CD14-positive monocyte (primary cell): ENCODE measurements around the gene CMPK1. TPM values are rescaled to one million over a fixed set of nuclear protein-coding genes. Genes with fewer than 3 reads are reported as not detected.
A peak's percentile ranks its signal among the peaks of the same experiment; 100 is the strongest.
"Not testable (repeated sequence)": the region's sequence is repeated elsewhere in the genome, so short reads cannot be mapped to it uniquely, and the experiment has no call there.

Experiments used
- DNase-seq, 3 donors: peaks; one replicate each; pipeline ENCODE4 v3.0.0-alpha.2; 2011 to 2022
- H2AFZ ChIP-seq: 2 replicates; pipeline ENCODE4 v1.6.0; 2012; ENCODE audit warnings: mild to moderate bottlenecking, low read depth, low read length, inconsistent platforms; ENCODE audit not compliant: insufficient read depth, poor library complexity, severe bottlenecking
- H3K27ac ChIP-seq, 2 donors: 1 replicate in 1 of 2; 2 replicates in 1 of 2; pipeline ENCODE4 v1.5.1; 2012 to 2013; ENCODE audit warnings: low read length in 2 of 2, control low read depth in 1 of 2, inconsistent platforms in 1 of 2, low read depth in 1 of 2, mild to moderate bottlenecking in 1 of 2
- H3K27me3 ChIP-seq, 2 donors: one replicate each; pipeline versions ENCODE4 v1.6.0 to v1.6.1; 2011 to 2013; ENCODE audit warnings: low read length in 2 of 2; ENCODE audit not compliant: control insufficient read depth in 2 of 2, insufficient read depth in 2 of 2
- H3K36me3 ChIP-seq, 2 donors: replicated peaks in 1 of 2; 1 replicate in 1 of 2; 2 replicates in 1 of 2; pipeline versions ENCODE4 v1.5.1 to v1.6.1; 2012 to 2013; ENCODE audit warnings: low read length in 2 of 2, control low read depth in 1 of 2, inconsistent platforms in 1 of 2, mild to moderate bottlenecking in 1 of 2; ENCODE audit not compliant: insufficient read depth in 2 of 2, control insufficient read depth in 1 of 2
- H3K4me1 ChIP-seq, 2 donors: 1 replicate in 1 of 2; 2 replicates in 1 of 2; pipeline versions ENCODE4 v1.5.1 to v1.6.1; 2012 to 2013; ENCODE audit warnings: low read length in 2 of 2, control low read depth in 1 of 2, inconsistent platforms in 1 of 2, mild to moderate bottlenecking in 1 of 2, moderate library complexity in 1 of 2; ENCODE audit not compliant: insufficient read depth in 2 of 2, control insufficient read depth in 1 of 2
- H3K4me2 ChIP-seq: replicated peaks from 2 replicates; pipeline ENCODE3; 2012; ENCODE audit warnings: low read length, moderate library complexity, mild to moderate bottlenecking; ENCODE audit not compliant: poor library complexity, severe bottlenecking; ENCODE audit errors: extremely low read depth
- H3K4me3 ChIP-seq, 3 experiments: fragments of 200-600 bp in 1 of 3; sonication (generic) in 1 of 3; replicated peaks in 1 of 3; 1 replicate in 2 of 3; 2 replicates in 1 of 3; pipeline ENCODE4 v1.5.1; 2011 to 2013; ENCODE audit warnings: low read length in 3 of 3, mild to moderate bottlenecking in 3 of 3, control low read depth in 2 of 3, low read depth in 2 of 3, inconsistent platforms in 1 of 3, moderate library complexity in 1 of 3
- H3K79me2 ChIP-seq: 2 replicates; pipeline ENCODE4 v1.6.0; 2012; ENCODE audit warnings: mild to moderate bottlenecking, control low read depth, inconsistent platforms, low read length, moderate library complexity; ENCODE audit not compliant: insufficient read depth
- H3K9ac ChIP-seq: 2 replicates; pipeline ENCODE4 v1.6.0; 2017; ENCODE audit warnings: low read length, mild to moderate bottlenecking; ENCODE audit not compliant: insufficient read depth, poor library complexity, severe bottlenecking
- H3K9me3 ChIP-seq, 2 donors: replicated peaks in 1 of 2; 1 replicate in 1 of 2; 2 replicates in 1 of 2; pipeline versions ENCODE4 v1.5.1 to v1.6.1; 2012 to 2013; ENCODE audit warnings: low read length in 2 of 2, control low read depth in 1 of 2; ENCODE audit not compliant: control insufficient read depth in 1 of 2, insufficient read depth in 1 of 2
- H4K20me1 ChIP-seq: 2 replicates; pipeline ENCODE4 v1.6.0; 2012; ENCODE audit warnings: mild to moderate bottlenecking, low read length, control low read depth, moderate library complexity; ENCODE audit not compliant: insufficient read depth
- H3K27ac Mint-ChIP-seq, 7 donors: one replicate each; pipeline ENCODE4 v1.8.0; 2020; ENCODE audit warnings: mild to moderate bottlenecking in 7 of 7, mixed read lengths in 7 of 7, moderate library complexity in 6 of 7, inconsistent platforms in 2 of 7
- H3K27me3 Mint-ChIP-seq, 3 donors: one replicate each; pipeline ENCODE4 v1.8.0; 2021 to 2022; ENCODE audit warnings: low read depth in 3 of 3, mild to moderate bottlenecking in 3 of 3, mixed read lengths in 3 of 3, moderate library complexity in 3 of 3, inconsistent platforms in 1 of 3
- H3K36me3 Mint-ChIP-seq, 2 donors: one replicate each; pipeline ENCODE4 v1.8.0; 2020; ENCODE audit warnings: mixed read lengths in 2 of 2, inconsistent platforms in 1 of 2, mild to moderate bottlenecking in 1 of 2
- H3K4me1 Mint-ChIP-seq: one replicate; pipeline ENCODE4 v1.8.0; 2020; ENCODE audit warnings: mild to moderate bottlenecking, mixed read lengths
- H3K4me3 Mint-ChIP-seq, 2 donors: one replicate each; pipeline ENCODE4 v1.8.0; 2020; ENCODE audit warnings: mild to moderate bottlenecking in 2 of 2, mixed read lengths in 2 of 2, moderate library complexity in 1 of 2
- H3K9me3 Mint-ChIP-seq, 7 donors: one replicate each; pipeline ENCODE4 v1.8.0; 2020 to 2022; ENCODE audit warnings: mixed read lengths in 7 of 7, mild to moderate bottlenecking in 6 of 7, moderate library complexity in 6 of 7, inconsistent platforms in 2 of 7
- CTCF ChIP-seq: fragments of 200-600 bp; IDR thresholded peaks from one replicate; pipeline ENCODE4 v1.8.0; 2022; ENCODE audit warnings: antibody characterized with exemption, mild to moderate bottlenecking
- WGBS: methylation state at CpG from one replicate; pipeline ENCODE4 v1.1.5; 2013; ENCODE audit warnings: missing lambda C conversion rate; ENCODE audit not compliant: insufficient coverage; 5-methylcytosine and 5-hydroxymethylcytosine counted together
- intact Hi-C, 2 donors: fragments of 100-400 bp; cut with micrococcal nuclease; formaldehyde crosslinking; loops; one replicate each; pipeline versions ENCODE4 v1.15.0 to v1.15.1; 2023
- polyA plus RNA-seq, 3 donors: library from polyadenylated mRNA; depleted of rRNA in 1 of 3; unstranded in 2 of 3; stranded (reverse) in 1 of 3; fragments of 300-500 nt in 2 of 3; fragments of >200 nt in 1 of 3; fragmentation: Illumina TruSeq in 2 of 3; gene quantifications; 1 replicate in 2 of 3; 2 replicates in 1 of 3; pipeline ENCODE4 v1.2.3, GENCODE V29; 2012 to 2021

The CMPK1 gene
- polyA plus RNA-seq, 3 donors = 17.4 to 67.6 (median 65.2) TPM

- Histone ChIP-seq H3K4me2 (no peak overlapping the region), H3K79me2 (peaks cover 83% of the 10 kb centered on the region), H4K20me1 (peaks cover 9% of the 10 kb centered on the region), H3K4me3 (no peak overlapping the region), H3K9ac (no peak overlapping the region), H2AFZ (no peak overlapping the region), H3K27me3 (no peaks in the 10 kb centered on the region), H3K4me1 (peaks cover 3 to 7% of the 10 kb centered on the region in 2 donors), H3K9me3 (no peaks in the 10 kb centered on the region), H3K36me3 (peaks cover 3 to 11% of the 10 kb centered on the region in 2 donors), H3K27ac (no peak overlapping the region)
- Mint-ChIP-seq H3K36me3 (peaks cover 13 to 23% of the 10 kb centered on the region in 2 donors), H3K4me1 (peaks cover 5% of the 10 kb centered on the region), H3K4me3 (no peak overlapping the region), H3K9me3 (no peaks in the 10 kb centered on the region), H3K27ac (no peak overlapping the region), H3K27me3 (no peaks in the 10 kb centered on the region)
- TF ChIP-seq CTCF = no peak
- intact Hi-C loops = no loop called here
- no peak for DNase-seq
- WGBS = 63% methylated on average over 2 of the region's 4 CpGs
Observed at GRCh38 chr1:47340227-47340626, 6.6 kb downstream of the CMPK1 start.

DNA sequence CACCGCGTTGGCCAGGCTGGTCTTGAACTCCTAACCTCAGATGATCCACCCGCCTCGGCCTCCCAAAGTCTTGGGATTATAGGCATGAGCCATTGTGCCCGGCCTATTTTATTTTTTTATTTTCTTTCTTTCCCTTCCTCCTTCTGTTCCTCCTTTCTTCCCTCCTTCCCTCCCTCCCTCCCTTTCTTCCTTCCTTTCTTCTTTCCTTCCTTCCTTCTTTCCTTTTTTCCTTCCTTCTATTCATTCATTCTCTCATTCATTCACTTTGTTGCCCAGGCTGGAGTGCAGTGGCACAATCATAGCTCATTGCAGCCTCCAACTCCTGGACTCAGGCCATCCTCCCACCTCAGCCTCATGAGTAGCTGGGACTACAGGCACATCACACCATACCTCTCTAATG, 13.4 kb downstream of the CMPK1 start:
- intact Hi-C loops, H3K4me2 ChIP-seq, H2AFZ ChIP-seq, H3K4me3 Mint-ChIP-seq, H3K4me3 ChIP-seq, H3K9me3 ChIP-seq, H3K4me1 ChIP-seq, H3K27me3 ChIP-seq, H3K27ac ChIP-seq, H3K27me3 Mint-ChIP-seq, H3K9me3 Mint-ChIP-seq, H3K9ac ChIP-seq, DNase-seq: not testable (repeated sequence)
- H3K79me2 ChIP-seq = peaks cover 67% of the 10 kb centered on the region
- H3K36me3 Mint-ChIP-seq = peaks cover 18 to 44% of the 10 kb centered on the region in 2 donors
- H3K27ac Mint-ChIP-seq = peak overlapping the region in 3 of 7 donors; percentile 4 to 89 (median 41)
- H4K20me1 ChIP-seq = peaks cover 35% of the 10 kb centered on the region
- peaks cover 0 to 25% of the 10 kb centered on the region in 2 donors for H3K36me3 ChIP-seq
- WGBS = no CpG with 5 or more reads among the region's 5 CpGs
- peaks cover 16% of the 10 kb centered on the region for H3K4me1 Mint-ChIP-seq
